Spleen (tissue), 7 donors: Measurements from ENCODE around the gene ZNF536.

Experiments used
- POLR2A ChIP-seq, 3 donors: fragments of 450-650 bp; IDR thresholded peaks; one replicate each; pipeline ENCODE4 v1.5.1; 2017; ENCODE audit warnings: antibody characterized with exemption in 3 of 3, mild to moderate bottlenecking in 1 of 3
- POLR2AphosphoS5 ChIP-seq, 3 donors: sonication (generic); formaldehyde crosslinking; IDR thresholded peaks; one replicate each; pipeline ENCODE4 v1.5.1; 2017; ENCODE audit warnings: antibody characterized with exemption in 3 of 3
- TF ChIP-seq, protein P1 (sequence below), 11 experiments: fragments of 200-600 bp in 7 of 11; fragments of 450-650 bp in 4 of 11; sonication (generic) in 4 of 11; IDR thresholded peaks in 8 of 11; conservative IDR thresholded peaks in 3 of 11; 1 replicate in 7 of 11; 2 replicates in 4 of 11; pipeline versions ENCODE4 v1.4.0 to v1.8.0; 2016 to 2021; ENCODE audit warnings: antibody characterized with exemption in 11 of 11, inconsistent platforms in 4 of 11, mild to moderate bottlenecking in 1 of 11
- donor health status: DM: no; HTN: no; CAD: no; lungs with moderate emphysema.
- donor health status: DM: no; HTN: no; CAD: no.
- donor health status: DM: no; HTN: no; CAD: no.

DNA sequence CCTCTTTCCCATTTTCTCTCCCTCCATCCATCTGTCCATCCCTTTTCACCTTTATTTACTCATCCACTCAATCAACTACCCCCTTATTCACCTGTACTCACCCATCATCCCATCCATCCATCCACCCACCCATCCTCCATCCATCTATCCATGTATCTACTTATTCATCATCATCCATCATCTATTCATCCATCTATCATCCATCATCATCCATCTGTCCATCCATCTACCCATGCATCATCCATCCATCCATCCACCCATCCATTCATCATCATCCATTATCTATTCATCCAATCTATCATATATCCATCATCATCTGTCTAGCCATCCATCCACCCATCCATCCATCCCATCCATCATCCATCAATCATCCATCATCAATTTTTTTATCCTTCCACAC, 48.3 kb upstream of the ZNF536 start:
- TF ChIP-seq POLR2AphosphoS5 (IDR thresholded peaks at IDR 0.05) (no peak), POLR2A (IDR thresholded peaks at IDR 0.05) (no peak)
- TF ChIP-seq, protein P1, sequence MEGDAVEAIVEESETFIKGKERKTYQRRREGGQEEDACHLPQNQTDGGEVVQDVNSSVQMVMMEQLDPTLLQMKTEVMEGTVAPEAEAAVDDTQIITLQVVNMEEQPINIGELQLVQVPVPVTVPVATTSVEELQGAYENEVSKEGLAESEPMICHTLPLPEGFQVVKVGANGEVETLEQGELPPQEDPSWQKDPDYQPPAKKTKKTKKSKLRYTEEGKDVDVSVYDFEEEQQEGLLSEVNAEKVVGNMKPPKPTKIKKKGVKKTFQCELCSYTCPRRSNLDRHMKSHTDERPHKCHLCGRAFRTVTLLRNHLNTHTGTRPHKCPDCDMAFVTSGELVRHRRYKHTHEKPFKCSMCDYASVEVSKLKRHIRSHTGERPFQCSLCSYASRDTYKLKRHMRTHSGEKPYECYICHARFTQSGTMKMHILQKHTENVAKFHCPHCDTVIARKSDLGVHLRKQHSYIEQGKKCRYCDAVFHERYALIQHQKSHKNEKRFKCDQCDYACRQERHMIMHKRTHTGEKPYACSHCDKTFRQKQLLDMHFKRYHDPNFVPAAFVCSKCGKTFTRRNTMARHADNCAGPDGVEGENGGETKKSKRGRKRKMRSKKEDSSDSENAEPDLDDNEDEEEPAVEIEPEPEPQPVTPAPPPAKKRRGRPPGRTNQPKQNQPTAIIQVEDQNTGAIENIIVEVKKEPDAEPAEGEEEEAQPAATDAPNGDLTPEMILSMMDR (IDR thresholded peaks at IDR 0.05 in 8 of 11, conservative IDR thresholded peaks at IDR 0.05 in 3 of 11), result no peak
